Stimulated activated naive CD4-positive, alpha-beta T cell treated with Interleukin-2 at 50 U/mL for 16 hours (primary cell): ENCODE data around the gene FKBP1A.

Source experiments
- DNase-seq: peaks from one replicate; lab custom pipeline; 2025; lab: John Stamatoyannopoulos, UW

The FKBP1A gene

GRCh38 chr20:1331801-1332453 lies 60.9 kb downstream of the FKBP1A start:
- DNase-seq = no peak

- DNase-seq = no peak
Measured at GRCh38 chr20:1331101-1331500, 61.8 kb downstream of the FKBP1A start.

GRCh38 chr20:1330075-1330830 lies 62.6 kb downstream of the FKBP1A start:
- DNase-seq = no peak

- no peak for DNase-seq
Measured at GRCh38 chr20:1328680-1329330, 64.0 kb downstream of the FKBP1A start, which contains the start of gene SDCBP2. TSS of gene SDCBP2 (minus strand) at chr20:1329139. CDS start at chr20:1320416, 8,723 bp downstream.

- no peak for DNase-seq
Measured at GRCh38 chr20:1327827-1328679, 64.8 kb downstream of the FKBP1A start.

GRCh38 chr20:1327241-1327653 lies 65.6 kb downstream of the FKBP1A start:
- no peak for DNase-seq

GRCh38 chr20:1326031-1326930 lies 66.6 kb downstream of the FKBP1A start:
- no peak for DNase-seq

GRCh38 chr20:1325173-1326030 lies 67.5 kb downstream of the FKBP1A start:
- peak; percentile 98 for DNase-seq

GRCh38 chr20:1324598-1325172 lies 68.2 kb downstream of the FKBP1A start:
- DNase-seq = peak; percentile 22

- DNase-seq = no peak
Measured at GRCh38 chr20:1323830-1324597, 68.8 kb downstream of the FKBP1A start.

- DNase-seq = no peak
Measured at GRCh38 chr20:1323256-1323655, 69.6 kb downstream of the FKBP1A start.

GRCh38 chr20:1322511-1323245 lies 70.2 kb downstream of the FKBP1A start:
- no peak for DNase-seq

GRCh38 chr20:1321654-1321939 lies 71.3 kb downstream of the FKBP1A start:
- no peak for DNase-seq

- DNase-seq = no peak
Measured at GRCh38 chr20:1320902-1321653, 71.8 kb downstream of the FKBP1A start.

- no peak for DNase-seq
Measured at GRCh38 chr20:1320016-1320415, 72.8 kb downstream of the FKBP1A start.

- DNase-seq = no peak
Measured at GRCh38 chr20:1319462-1319861, 73.4 kb downstream of the FKBP1A start.

- no peak for DNase-seq
Measured at GRCh38 chr20:1319051-1319450, 73.8 kb downstream of the FKBP1A start.
